Fibroblast of villous mesenchyme (primary cell): Measurements from ENCODE around the gene RARA. TPM values are rescaled to one million over a fixed set of nuclear protein-coding genes. Genes with fewer than 3 reads are reported as not detected.

Experiments used
- DNase-seq: peaks from one replicate; pipeline ENCODE4 v3.0.0-alpha.2; 2010; ENCODE audit warnings: low read depth
- H3K4me3 ChIP-seq: 2 replicates; pipeline ENCODE4 v1.5.1; 2011; ENCODE audit warnings: low read depth, mild to moderate bottlenecking, low read length
- CTCF ChIP-seq: IDR thresholded peaks from 2 replicates; pipeline ENCODE4 v1.5.1; 2012; ENCODE audit warnings: low read depth, mild to moderate bottlenecking, low read length; ENCODE audit not compliant: insufficient read depth
- total RNA-seq: library from RNA; depleted of rRNA; stranded (reverse); fragments of >200 nt; gene quantifications from 2 replicates; pipeline ENCODE4 v1.2.3, GENCODE V29; 2012

The RARA gene
- total RNA-seq, 1 donor: 20.3 TPM

- H3K4me3 ChIP-seq: peak overlapping the region; percentile 9
- no peak for DNase-seq
- no peak for TF ChIP-seq CTCF
Observed at GRCh38 chr17:40346765-40347158, 37.8 kb downstream of the RARA start.

- TF ChIP-seq CTCF: no peak
- H3K4me3 ChIP-seq: no peak overlapping the region
- DNase-seq: no peak
Observed at GRCh38 chr17:40347319-40348135, 38.5 kb downstream of the RARA start.

- no peak for TF ChIP-seq CTCF
- DNase-seq: no peak
- H3K4me3 ChIP-seq: no peak overlapping the region
Observed at GRCh38 chr17:40348136-40348504, 39.1 kb downstream of the RARA start.

- DNase-seq: no peak
- no peak overlapping the region for H3K4me3 ChIP-seq
- no peak for TF ChIP-seq CTCF
Observed at GRCh38 chr17:40348562-40349476, 39.8 kb downstream of the RARA start.

GRCh38 chr17:40349477-40349894, 40.5 kb downstream of the RARA start:
- no peak overlapping the region for H3K4me3 ChIP-seq
- no peak for DNase-seq
- TF ChIP-seq CTCF: no peak

GRCh38 chr17:40349895-40350688, 41.1 kb downstream of the RARA start:
- H3K4me3 ChIP-seq: no peak overlapping the region
- DNase-seq: no peak

More at GRCh38 chr17:40349895-40350688, 41.1 kb downstream of the RARA start:
- no peak for TF ChIP-seq CTCF
